PC-3 (cell line): ENCODE results near the gene PLCL2. TPM values are rescaled to one million over a fixed set of nuclear protein-coding genes. Genes with fewer than 3 reads are reported as not detected.

ENCODE experiments used
- ATAC-seq: fragments of 200-7000 bp; cut with Tn5 transposase; 2 replicates; pipeline ENCODE4 v1.9.1; 2020; ENCODE audit warnings: mild to moderate bottlenecking, moderate library complexity
- BruUV-seq: library from RNA; stranded (reverse); fragments of 400-500 nt; replicated peaks from 2 replicates; lab custom pipeline; 2021; lab: Mats Ljungman, UMichigan
- CTCF ChIA-PET: fragments of 300-600 bp; sonication (Branson Sonifier 250); formaldehyde crosslinking; loops from one replicate; lab custom pipeline; 2022; ENCODE audit warnings: antibody characterized with exemption; lab: Charles Lee
- POLR2A ChIA-PET: fragments of 300-600 bp; sonication (Branson Sonifier 250); formaldehyde crosslinking; loops from one replicate; lab custom pipeline; 2022; ENCODE audit warnings: antibody characterized with exemption; ENCODE audit not compliant: unreplicated experiment; lab: Charles Lee
- DNase-seq: peaks from one replicate; pipeline ENCODE4 v3.0.0-alpha.2; 2015
- H2AFZ ChIP-seq: fragments of 300-600 bp; sonication (generic); 2 replicates; pipeline ENCODE4 v1.6.0; 2016; ENCODE audit warnings: antibody characterized with exemption, low read length
- H3F3A ChIP-seq: fragments of 300-600 bp; sonication (generic); one replicate; pipeline ENCODE4 v1.6.0; 2017; ENCODE audit warnings: antibody characterized with exemption, low read length, control low read depth, mild to moderate bottlenecking; ENCODE audit not compliant: unreplicated experiment
- H3K27ac ChIP-seq: fragments of 300-600 bp; sonication (generic); 2 replicates; pipeline ENCODE4 v1.5.1; 2016; ENCODE audit warnings: mild to moderate bottlenecking, low read length
- H3K27me3 ChIP-seq: fragments of 300-600 bp; sonication (generic); 2 replicates; pipeline ENCODE4 v1.6.1; 2016; ENCODE audit warnings: low read length, mixed read lengths
- H3K36me3 ChIP-seq: fragments of 300-600 bp; sonication (generic); 2 replicates; pipeline ENCODE4 v1.6.1; 2016; ENCODE audit warnings: low read depth, mixed run types, low read length, mixed read lengths
- H3K4me1 ChIP-seq: fragments of 300-600 bp; sonication (generic); 2 replicates; pipeline ENCODE4 v1.5.1; 2016; ENCODE audit warnings: low read length; ENCODE audit not compliant: insufficient read depth
- H3K4me2 ChIP-seq: fragments of 300-600 bp; sonication (generic); 2 replicates; pipeline ENCODE4 v1.6.0; 2016; ENCODE audit warnings: low read length
- H3K4me3 ChIP-seq: fragments of 300-600 bp; sonication (generic); 2 replicates; pipeline ENCODE4 v1.5.1; 2016; ENCODE audit warnings: mild to moderate bottlenecking, low read length, mixed read lengths
- H3K79me2 ChIP-seq: fragments of 300-600 bp; sonication (generic); 2 replicates; pipeline ENCODE4 v1.6.1; 2017; ENCODE audit warnings: low read length, mixed read lengths
- H3K9ac ChIP-seq: fragments of 300-600 bp; sonication (generic); 2 replicates; pipeline ENCODE4 v1.6.0; 2016; ENCODE audit warnings: mild to moderate bottlenecking, low read length
- H3K9me2 ChIP-seq: fragments of 300-600 bp; sonication (generic); replicated peaks from 2 replicates; pipeline ENCODE4 v1.6.1; 2016; ENCODE audit warnings: mixed run types, low read length, mixed read lengths
- H3K9me3 ChIP-seq: fragments of 300-600 bp; sonication (generic); 2 replicates; pipeline ENCODE4 v1.6.1; 2016; ENCODE audit warnings: low read length, mixed read lengths
- H4K20me1 ChIP-seq: fragments of 300-600 bp; sonication (generic); 2 replicates; pipeline ENCODE4 v1.6.1; 2016; ENCODE audit warnings: low read length, mixed read lengths
- CTCF ChIP-seq: fragments of 300-600 bp; sonication (generic); conservative IDR thresholded peaks from 2 replicates; pipeline ENCODE4 v1.5.1; 2017; ENCODE audit warnings: antibody characterized with exemption, low read depth, mild to moderate bottlenecking, low read length
- EZH2 ChIP-seq: fragments of 300-600 bp; sonication (generic); IDR thresholded peaks from one replicate; pipeline ENCODE4 v1.6.1; 2017; ENCODE audit warnings: antibody characterized with exemption, mild to moderate bottlenecking, low read length; ENCODE audit not compliant: unreplicated experiment
- EZH2phosphoT487 ChIP-seq: fragments of 300-600 bp; sonication (generic); IDR thresholded peaks from 2 replicates; pipeline ENCODE4 v1.6.1; 2018; ENCODE audit warnings: mild to moderate bottlenecking, antibody characterized with exemption, low read length, borderline replicate concordance
- intact Hi-C: fragments of 100-400 bp; cut with micrococcal nuclease; formaldehyde crosslinking; loops from 2 replicates; pipeline ENCODE4 v1.9.0; 2023
- total RNA-seq: library from RNA; depleted of rRNA; stranded (reverse); fragments of >200 nt; gene quantifications from 2 replicates; pipeline ENCODE4 v1.2.3, GENCODE V29; 2014

The PLCL2 gene
- total RNA-seq, 1 experiment from 2014 or later = 9.8 TPM

GRCh38 chr3:16999161-16999560, 114.4 kb downstream of the PLCL2 start:
- Histone ChIP-seq H3F3A (no peaks in the 10 kb centered on the region), H3K27me3 (no peaks in the 10 kb centered on the region), H3K9me3 (0 out of 2 replicates have a peak, but pooled peaks cover 9% of the 10 kb centered on the region), H3K9me2 (no peaks in the 10 kb centered on the region), H2AFZ (no peak overlapping the region), H3K4me2 (no peak overlapping the region), H3K36me3 (no peaks in the 10 kb centered on the region), H4K20me1 (no peaks in the 10 kb centered on the region), H3K4me3 (no peak overlapping the region), H3K79me2 (peaks cover 5% of the 10 kb centered on the region; the same call in 1 of the 2 replicates), H3K9ac (no peak overlapping the region), H3K27ac (no peak overlapping the region), H3K4me1 (peaks cover 21% of the 10 kb centered on the region)
- ATAC-seq (no peak), DNase-seq (no peak)
- intact Hi-C loops = no loop called here
- BruUV-seq = no TSS peak
- TF ChIP-seq EZH2 = no peak
- TF ChIP-seq CTCF = no peak
- no peak for TF ChIP-seq EZH2phosphoT487
- POLR2A ChIA-PET = interaction anchor here (0.6 kb wide), 1 partner anchor 108 kb away, joined by 5 read pairs; no protein-coding TSS in a partner anchor
- CTCF ChIA-PET = no interaction called here

GRCh38 chr3:16999871-17000270, 115.1 kb downstream of the PLCL2 start:
- no peaks in the 10 kb centered on the region for H3F3A ChIP-seq
- no peak overlapping the region for H2AFZ ChIP-seq
- no peak overlapping the region for H3K27ac ChIP-seq
- no peaks in the 10 kb centered on the region for H3K36me3 ChIP-seq
- ATAC-seq (no peak), DNase-seq (no peak)
- ChIA-PET POLR2A (interaction anchor here (0.6 kb wide), 1 partner anchor 109 kb away, joined by 5 read pairs; no protein-coding TSS in a partner anchor), CTCF (no interaction called here)
- intact Hi-C loops = no loop called here
- no peak overlapping the region for H3K9ac ChIP-seq
- H3K4me2 ChIP-seq = no peak overlapping the region
- H3K9me2 ChIP-seq = no peaks in the 10 kb centered on the region
- 0 out of 2 replicates have a peak, but pooled peaks cover 9% of the 10 kb centered on the region for H3K9me3 ChIP-seq
- H4K20me1 ChIP-seq = no peaks in the 10 kb centered on the region
- no peaks in the 10 kb centered on the region for H3K27me3 ChIP-seq
- peaks cover 14% of the 10 kb centered on the region for H3K4me1 ChIP-seq
- BruUV-seq = no TSS peak
- TF ChIP-seq EZH2phosphoT487 = no peak
- no peak for TF ChIP-seq CTCF
- no peak for TF ChIP-seq EZH2
- H3K4me3 ChIP-seq = no peak overlapping the region
- H3K79me2 ChIP-seq = 0 out of 2 replicates have a peak, but pooled peaks cover 5% of the 10 kb centered on the region

GRCh38 chr3:17003457-17003856, 118.7 kb downstream of the PLCL2 start:
- BruUV-seq = no TSS peak
- no peak for ATAC-seq
- intact Hi-C loops = no loop called here

More at GRCh38 chr3:17003457-17003856, 118.7 kb downstream of the PLCL2 start:
- Histone ChIP-seq H3K4me2 (no peak overlapping the region), H3K36me3 (no peaks in the 10 kb centered on the region), H3K9me2 (no peaks in the 10 kb centered on the region), H3F3A (no peaks in the 10 kb centered on the region), H3K4me3 (no peak overlapping the region), H3K79me2 (0 out of 2 replicates have a peak, but pooled peaks cover 5% of the 10 kb centered on the region), H3K9me3 (0 out of 2 replicates have a peak, but pooled peaks cover 9% of the 10 kb centered on the region), H2AFZ (no peak overlapping the region), H4K20me1 (no peaks in the 10 kb centered on the region), H3K27ac (no peak overlapping the region), H3K9ac (no peak overlapping the region), H3K27me3 (no peaks in the 10 kb centered on the region), H3K4me1 (no peaks in the 10 kb centered on the region; the same call in 1 of the 2 replicates)
- TF ChIP-seq EZH2 (no peak), EZH2phosphoT487 (no peak), CTCF (no peak)
- CTCF ChIA-PET = no interaction called here
- DNase-seq = no peak
- POLR2A ChIA-PET = no interaction called here
